ENCODE results near the gene FANCI.

FANCI gene

GRCh38 chr15:89315375-89315929 is 71.7 kb downstream of the FANCI start:
- Histone ChIP-seq H3K4me1 (ENCODE audit: control insufficient read depth in 1 of 2, insufficient read depth in 1 of 2, low read depth in 1 of 2, low read length in 1 of 2) (no peaks in the 10 kb centered on the region), H3K27ac (peak overlapping the region; percentile 20), H3K9me3 (no peaks in the 10 kb centered on the region), H3K4me3 (ENCODE audit: low read depth in 1 of 2, low read length in 1 of 2) (no peak overlapping the region), H3K27me3 (no peaks in the 10 kb centered on the region), H3K36me3 (peaks cover 84% of the 10 kb centered on the region)
- TF ChIP-seq CTCF (IDR thresholded peaks at IDR 0.05), result no peak

- Histone ChIP-seq H3K27ac (no peak overlapping the region), H3K27me3 (no peaks in the 10 kb centered on the region), H3K4me1 (ENCODE audit: control insufficient read depth in 1 of 2, insufficient read depth in 1 of 2, low read depth in 1 of 2, low read length in 1 of 2) (no peaks in the 10 kb centered on the region), H3K36me3 (peaks cover 95% of the 10 kb centered on the region), H3K4me3 (ENCODE audit: low read depth in 1 of 2, low read length in 1 of 2) (no peak overlapping the region), H3K9me3 (no peaks in the 10 kb centered on the region)
- no peak for TF ChIP-seq CTCF (IDR thresholded peaks at IDR 0.05)
These were observed 72.7 kb downstream of the FANCI start for GRCh38 chr15:89316504-89316903.

GRCh38 chr15:89317186-89317720 is 73.5 kb downstream of the FANCI start:
- Histone ChIP-seq H3K4me3 (ENCODE audit: low read depth in 1 of 2, low read length in 1 of 2) (no peak overlapping the region), H3K27me3 (no peaks in the 10 kb centered on the region), H3K4me1 (ENCODE audit: control insufficient read depth in 1 of 2, insufficient read depth in 1 of 2, low read depth in 1 of 2, low read length in 1 of 2) (no peaks in the 10 kb centered on the region), H3K9me3 (no peaks in the 10 kb centered on the region), H3K27ac (no peak overlapping the region), H3K36me3 (peaks cover 99% of the 10 kb centered on the region)
- TF ChIP-seq CTCF (IDR thresholded peaks at IDR 0.05), result no peak

- Histone ChIP-seq H3K36me3 (peaks cover 100% of the 10 kb centered on the region), H3K27me3 (no peaks in the 10 kb centered on the region), H3K4me1 (ENCODE audit: control insufficient read depth in 1 of 2, insufficient read depth in 1 of 2, low read depth in 1 of 2, low read length in 1 of 2) (no peaks in the 10 kb centered on the region), H3K9me3 (no peaks in the 10 kb centered on the region), H3K27ac (no peak overlapping the region), H3K4me3 (ENCODE audit: low read depth in 1 of 2, low read length in 1 of 2) (no peak overlapping the region)
- no peak for TF ChIP-seq CTCF (IDR thresholded peaks at IDR 0.05)
These were observed 75.9 kb downstream of the FANCI start for GRCh38 chr15:89319678-89320077.

GRCh38 chr15:89320200-89320599 is 76.4 kb downstream of the FANCI start:
- no peak overlapping the region for H3K27ac ChIP-seq
- TF ChIP-seq CTCF (IDR thresholded peaks at IDR 0.05), result no peak
- no peaks in the 10 kb centered on the region for H3K27me3 ChIP-seq
- H3K4me3 ChIP-seq (ENCODE audit: low read depth in 1 of 2, low read length in 1 of 2), result no peak overlapping the region
- peaks cover 100% of the 10 kb centered on the region for H3K36me3 ChIP-seq
- no peaks in the 10 kb centered on the region for H3K4me1 ChIP-seq (ENCODE audit: control insufficient read depth in 1 of 2, insufficient read depth in 1 of 2, low read depth in 1 of 2, low read length in 1 of 2)
- no peaks in the 10 kb centered on the region for H3K9me3 ChIP-seq

All from neutrophil (primary cell).